ENCODE data around the gene MRPL41.
"Not testable (repeated sequence)": the region's sequence is repeated elsewhere in the genome, so short reads cannot be mapped to it uniquely, and the experiment has no call there.

The MRPL41 gene

DNA sequence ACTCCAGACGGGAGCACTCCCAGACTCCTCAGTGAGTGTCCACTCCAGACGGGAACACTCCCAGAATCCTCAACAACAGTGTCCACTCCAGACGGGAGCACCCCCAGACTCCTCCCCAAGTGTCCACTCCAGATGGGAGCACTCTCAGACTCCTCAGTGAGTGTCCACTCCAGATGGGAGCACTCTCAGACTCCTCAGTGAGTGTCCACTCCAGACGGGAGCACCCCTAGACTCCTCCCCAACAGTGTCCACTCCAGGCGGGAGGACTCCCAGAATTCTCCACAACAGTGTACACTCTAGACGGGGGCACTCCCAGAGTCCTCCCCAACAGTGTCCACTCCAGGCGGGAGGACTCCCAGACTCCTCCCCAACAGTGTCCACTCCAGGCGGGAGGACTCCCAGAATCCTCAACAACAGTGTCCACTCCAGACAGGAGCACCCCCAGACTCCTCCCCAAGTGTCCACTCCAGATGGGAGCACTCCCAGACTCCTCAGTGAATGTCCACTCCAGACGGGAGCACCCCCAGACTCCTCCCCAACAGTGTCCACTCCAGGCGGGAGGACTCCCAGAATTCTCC is 18.7 kb upstream of the MRPL41 start:
- not testable (repeated sequence) for H3K18ac ChIP-seq (ENCODE audit: low read length); H2BK5ac ChIP-seq (ENCODE audit: low read length); H2BK120ac ChIP-seq (ENCODE audit: low read depth, low read length); H2BK15ac ChIP-seq (ENCODE audit: low read length); H4K91ac ChIP-seq (ENCODE audit: low read depth, low read length, poor library complexity); H3K4me2 ChIP-seq (ENCODE audit: insufficient read depth, low read length, poor library complexity, severe bottlenecking); H4K8ac ChIP-seq (ENCODE audit: low read depth, low read length); DNase-seq (ENCODE audit: low spot score); H3K23ac ChIP-seq (ENCODE audit: low read depth, low read length, poor library complexity); H3K4ac ChIP-seq (ENCODE audit: low read length); H3K9me3 ChIP-seq (replicated peaks in 1 of 2; ENCODE audit: control insufficient read depth in 2 of 2, insufficient read depth in 1 of 2, low read depth in 1 of 2, low read length in 2 of 2); H3K27ac ChIP-seq (replicated peaks; ENCODE audit: low read length); H3K4me3 ChIP-seq (ENCODE audit: low read length in 2 of 2); H2BK12ac ChIP-seq (ENCODE audit: low read length); H3K27me3 ChIP-seq (ENCODE audit: control insufficient read depth in 3 of 3, insufficient read depth in 3 of 3, low read depth in 1 of 3, low read length in 3 of 3); H2AFZ ChIP-seq (ENCODE audit: low read length); H2AK5ac ChIP-seq (ENCODE audit: low read depth, low read length); H3K79me1 ChIP-seq (ENCODE audit: low read depth, low read length); H3K14ac ChIP-seq (ENCODE audit: low read length); H3K9ac ChIP-seq (ENCODE audit: low read depth, low read length, poor library complexity); H3K36me3 ChIP-seq (replicated peaks in 1 of 2; ENCODE audit: control insufficient read depth in 2 of 2, insufficient read depth in 2 of 2, low read length in 2 of 2); H3K4me1 ChIP-seq (ENCODE audit: control insufficient read depth in 2 of 2, insufficient read depth in 1 of 2, low read depth in 1 of 2, low read length in 2 of 2)
- WGBS, 2 donors (ENCODE audit: extremely low coverage in 2 of 2, insufficient read length in 2 of 2, insufficient replicate concordance in 1 of 2) = no CpG with 5 or more reads among the region's 10 CpGs

DNA sequence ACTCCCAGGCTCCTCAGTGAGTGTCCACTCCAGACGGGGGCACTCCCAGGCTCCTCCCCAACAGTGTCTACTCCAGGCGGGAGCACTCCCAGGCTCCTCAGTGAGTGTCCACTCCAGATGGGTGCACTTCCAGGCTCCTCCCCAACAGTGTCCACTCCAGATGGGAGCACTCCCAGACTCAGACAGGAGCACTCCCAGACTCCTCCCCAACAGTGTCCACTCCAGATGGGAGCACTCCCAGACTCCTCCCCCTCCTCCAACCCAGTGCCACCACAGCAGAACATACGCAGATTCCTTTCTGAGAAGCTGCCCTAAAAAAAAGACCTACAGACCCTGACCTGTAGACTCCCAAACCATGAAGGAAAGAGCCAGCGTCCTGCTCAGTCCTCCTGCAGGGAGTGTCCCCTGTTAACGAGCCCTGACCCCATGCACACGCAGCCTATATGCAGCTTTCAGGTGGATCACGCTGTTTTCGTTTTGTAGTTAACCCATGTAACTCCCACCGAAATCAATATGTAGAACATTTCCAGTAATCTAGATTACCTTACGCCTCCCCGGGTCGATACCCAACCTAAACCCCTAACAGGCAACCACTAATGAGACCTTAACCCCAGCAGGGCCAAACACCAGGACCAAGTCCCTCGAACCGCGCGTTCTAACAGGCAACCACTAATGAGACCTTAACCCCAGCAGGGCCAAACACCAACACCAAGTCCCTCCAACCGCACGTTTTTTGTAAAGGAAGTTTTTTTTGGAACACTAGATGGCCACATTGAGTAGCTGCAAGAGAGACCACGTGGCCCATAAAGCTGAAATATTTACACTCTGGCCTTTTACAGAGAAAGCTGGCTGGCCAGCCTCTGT is 17.2 kb upstream of the MRPL41 start:
- H3K27me3 ChIP-seq (ENCODE audit: control insufficient read depth in 3 of 3, insufficient read depth in 3 of 3, low read depth in 1 of 3, low read length in 3 of 3) = no peaks in the 10 kb centered on the region
- no peak overlapping the region for H3K4me3 ChIP-seq (ENCODE audit: low read length in 2 of 2)
- no peak overlapping the region for H3K4ac ChIP-seq (ENCODE audit: low read length)
- no peak overlapping the region for H3K23ac ChIP-seq (ENCODE audit: low read depth, low read length, poor library complexity)
- no CpG with 5 or more reads among the region's 19 CpGs for WGBS, 2 donors (ENCODE audit: extremely low coverage in 2 of 2, insufficient read length in 2 of 2, insufficient replicate concordance in 1 of 2)
- H3K79me1 ChIP-seq (ENCODE audit: low read depth, low read length) = no peaks in the 10 kb centered on the region
- H3K18ac ChIP-seq (ENCODE audit: low read length) = no peak overlapping the region
- H2AK5ac ChIP-seq (ENCODE audit: low read depth, low read length) = no peak overlapping the region
- peak overlapping the region; percentile 38 for H3K14ac ChIP-seq (ENCODE audit: low read length)
- no peaks in the 10 kb centered on the region for H3K36me3 ChIP-seq (replicated peaks in 1 of 2; ENCODE audit: control insufficient read depth in 2 of 2, insufficient read depth in 2 of 2, low read length in 2 of 2)
- peak overlapping the region; percentile 39 for H3K9ac ChIP-seq (ENCODE audit: low read depth, low read length, poor library complexity)
- H4K91ac ChIP-seq (ENCODE audit: low read depth, low read length, poor library complexity) = no peak overlapping the region
- no peak overlapping the region for H2BK5ac ChIP-seq (ENCODE audit: low read length)
- no peak overlapping the region for H2BK12ac ChIP-seq (ENCODE audit: low read length)
- no peaks in the 10 kb centered on the region for H3K9me3 ChIP-seq (replicated peaks in 1 of 2; ENCODE audit: control insufficient read depth in 2 of 2, insufficient read depth in 1 of 2, low read depth in 1 of 2, low read length in 2 of 2)
- H3K4me1 ChIP-seq (ENCODE audit: control insufficient read depth in 2 of 2, insufficient read depth in 1 of 2, low read depth in 1 of 2, low read length in 2 of 2) = peaks cover 0 to 2% of the 10 kb centered on the region in 2 donors
- no peak overlapping the region for H3K4me2 ChIP-seq (ENCODE audit: insufficient read depth, low read length, poor library complexity, severe bottlenecking)
- H4K8ac ChIP-seq (ENCODE audit: low read depth, low read length) = no peak overlapping the region
- no peak for DNase-seq (ENCODE audit: low spot score)
- no peak overlapping the region for H2BK120ac ChIP-seq (ENCODE audit: low read depth, low read length)
- H2AFZ ChIP-seq (ENCODE audit: low read length) = peak overlapping the region; percentile 90
- H2BK15ac ChIP-seq (ENCODE audit: low read length) = no peak overlapping the region
- no peak overlapping the region for H3K27ac ChIP-seq (replicated peaks; ENCODE audit: low read length)

DNA sequence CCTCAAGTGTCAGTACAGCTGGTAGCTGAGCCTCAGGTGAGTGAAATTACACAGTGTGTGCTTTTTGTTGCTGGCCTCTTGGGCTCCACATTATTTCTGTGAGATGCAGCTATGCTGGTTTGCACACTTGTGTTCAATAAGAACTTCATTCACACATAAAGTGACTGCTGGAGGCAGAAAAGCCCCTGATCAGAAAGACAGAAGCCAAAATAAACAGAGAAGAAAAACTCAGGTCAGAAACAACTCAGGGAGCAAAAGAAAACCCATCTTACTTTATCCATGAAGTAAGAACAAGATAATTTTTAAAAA is 16.6 kb upstream of the MRPL41 start:
- H3K4ac ChIP-seq (ENCODE audit: low read length) = no peak overlapping the region
- peaks cover 0 to 2% of the 10 kb centered on the region in 2 donors for H3K4me1 ChIP-seq (ENCODE audit: control insufficient read depth in 2 of 2, insufficient read depth in 1 of 2, low read depth in 1 of 2, low read length in 2 of 2)
- no peak overlapping the region for H3K27ac ChIP-seq (replicated peaks; ENCODE audit: low read length)
- no peaks in the 10 kb centered on the region for H3K27me3 ChIP-seq (ENCODE audit: control insufficient read depth in 3 of 3, insufficient read depth in 3 of 3, low read depth in 1 of 3, low read length in 3 of 3)
- DNase-seq (ENCODE audit: low spot score) = no peak
- peak overlapping the region; percentile 5 for H3K18ac ChIP-seq (ENCODE audit: low read length)
- no peak overlapping the region for H2BK5ac ChIP-seq (ENCODE audit: low read length)
- no peak overlapping the region for H4K8ac ChIP-seq (ENCODE audit: low read depth, low read length)
- H3K36me3 ChIP-seq (replicated peaks in 1 of 2; ENCODE audit: control insufficient read depth in 2 of 2, insufficient read depth in 2 of 2, low read length in 2 of 2) = no peaks in the 10 kb centered on the region
- no peak overlapping the region for H3K14ac ChIP-seq (ENCODE audit: low read length)
- H2AK5ac ChIP-seq (ENCODE audit: low read depth, low read length) = no peak overlapping the region
- H3K79me1 ChIP-seq (ENCODE audit: low read depth, low read length) = no peaks in the 10 kb centered on the region
- no peak overlapping the region for H4K91ac ChIP-seq (ENCODE audit: low read depth, low read length, poor library complexity)
- H3K4me2 ChIP-seq (ENCODE audit: insufficient read depth, low read length, poor library complexity, severe bottlenecking) = no peak overlapping the region
- H2BK15ac ChIP-seq (ENCODE audit: low read length) = no peak overlapping the region
- H2BK12ac ChIP-seq (ENCODE audit: low read length) = no peak overlapping the region
- no peak overlapping the region for H3K23ac ChIP-seq (ENCODE audit: low read depth, low read length, poor library complexity)
- peak overlapping the region; percentile 90 for H2AFZ ChIP-seq (ENCODE audit: low read length)
- H2BK120ac ChIP-seq (ENCODE audit: low read depth, low read length) = no peak overlapping the region
- no peak overlapping the region for H3K9ac ChIP-seq (ENCODE audit: low read depth, low read length, poor library complexity)
- no peak overlapping the region for H3K4me3 ChIP-seq (ENCODE audit: low read length in 2 of 2)
- H3K9me3 ChIP-seq (replicated peaks in 1 of 2; ENCODE audit: control insufficient read depth in 2 of 2, insufficient read depth in 1 of 2, low read depth in 1 of 2, low read length in 2 of 2) = no peaks in the 10 kb centered on the region

DNA sequence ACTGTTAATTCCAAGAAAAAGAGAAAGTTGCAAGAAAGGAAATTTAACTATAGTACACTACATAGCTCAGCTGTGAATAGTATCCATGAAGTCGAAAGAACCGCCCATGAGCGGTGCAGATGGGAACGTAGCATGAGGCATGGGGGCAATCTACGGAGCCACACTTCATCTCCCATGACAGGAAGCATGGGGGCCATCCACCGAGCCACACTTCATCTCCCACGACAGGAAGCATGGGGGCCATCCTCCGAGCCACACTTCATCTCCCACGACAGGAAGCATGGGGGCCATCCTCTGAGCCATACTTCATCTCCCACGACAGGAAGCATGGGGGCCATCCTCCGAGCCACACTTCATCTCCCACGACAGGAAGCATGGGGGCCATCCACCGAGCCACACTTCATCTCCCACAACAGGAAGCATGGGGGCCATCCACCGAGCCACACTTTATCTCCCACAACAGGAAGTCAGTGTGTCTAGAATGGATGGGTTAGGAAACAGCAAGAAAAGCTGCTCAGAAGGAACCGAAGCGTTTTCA is 15.0 kb upstream of the MRPL41 start:
- not testable (repeated sequence) for H2BK5ac ChIP-seq (ENCODE audit: low read length); H2BK12ac ChIP-seq (ENCODE audit: low read length); H3K4me1 ChIP-seq (ENCODE audit: control insufficient read depth in 2 of 2, insufficient read depth in 1 of 2, low read depth in 1 of 2, low read length in 2 of 2); H2BK15ac ChIP-seq (ENCODE audit: low read length); H3K4me2 ChIP-seq (ENCODE audit: insufficient read depth, low read length, poor library complexity, severe bottlenecking); H3K36me3 ChIP-seq (replicated peaks in 1 of 2; ENCODE audit: control insufficient read depth in 2 of 2, insufficient read depth in 2 of 2, low read length in 2 of 2); H2AFZ ChIP-seq (ENCODE audit: low read length); H2AK5ac ChIP-seq (ENCODE audit: low read depth, low read length); H3K4ac ChIP-seq (ENCODE audit: low read length); H3K18ac ChIP-seq (ENCODE audit: low read length); H3K9me3 ChIP-seq (replicated peaks in 1 of 2; ENCODE audit: control insufficient read depth in 2 of 2, insufficient read depth in 1 of 2, low read depth in 1 of 2, low read length in 2 of 2); H3K4me3 ChIP-seq (ENCODE audit: low read length in 2 of 2); H3K23ac ChIP-seq (ENCODE audit: low read depth, low read length, poor library complexity); H3K14ac ChIP-seq (ENCODE audit: low read length); H4K8ac ChIP-seq (ENCODE audit: low read depth, low read length); DNase-seq (ENCODE audit: low spot score); H3K9ac ChIP-seq (ENCODE audit: low read depth, low read length, poor library complexity); H4K91ac ChIP-seq (ENCODE audit: low read depth, low read length, poor library complexity); H3K27me3 ChIP-seq (ENCODE audit: control insufficient read depth in 3 of 3, insufficient read depth in 3 of 3, low read depth in 1 of 3, low read length in 3 of 3); H2BK120ac ChIP-seq (ENCODE audit: low read depth, low read length); H3K27ac ChIP-seq (replicated peaks; ENCODE audit: low read length); H3K79me1 ChIP-seq (ENCODE audit: low read depth, low read length)
- no CpG with 5 or more reads among the region's 16 CpGs for WGBS, 2 donors (ENCODE audit: extremely low coverage in 2 of 2, insufficient read length in 2 of 2, insufficient replicate concordance in 1 of 2)
